GM10266 (cell line): ENCODE data around the gene NF1.

Experiments
- DNase-seq: peaks from one replicate; pipeline ENCODE4 v3.0.0; 2012; ENCODE audit errors: extremely low spot score
- TF ChIP-seq, protein P1 (sequence below): IDR thresholded peaks from 2 replicates; pipeline ENCODE4 v1.5.1; 2012; ENCODE audit warnings: mild to moderate bottlenecking, low read depth; ENCODE audit not compliant: control insufficient read depth, insufficient read depth; ENCODE audit errors: missing control alignments

Gene NF1

DNA sequence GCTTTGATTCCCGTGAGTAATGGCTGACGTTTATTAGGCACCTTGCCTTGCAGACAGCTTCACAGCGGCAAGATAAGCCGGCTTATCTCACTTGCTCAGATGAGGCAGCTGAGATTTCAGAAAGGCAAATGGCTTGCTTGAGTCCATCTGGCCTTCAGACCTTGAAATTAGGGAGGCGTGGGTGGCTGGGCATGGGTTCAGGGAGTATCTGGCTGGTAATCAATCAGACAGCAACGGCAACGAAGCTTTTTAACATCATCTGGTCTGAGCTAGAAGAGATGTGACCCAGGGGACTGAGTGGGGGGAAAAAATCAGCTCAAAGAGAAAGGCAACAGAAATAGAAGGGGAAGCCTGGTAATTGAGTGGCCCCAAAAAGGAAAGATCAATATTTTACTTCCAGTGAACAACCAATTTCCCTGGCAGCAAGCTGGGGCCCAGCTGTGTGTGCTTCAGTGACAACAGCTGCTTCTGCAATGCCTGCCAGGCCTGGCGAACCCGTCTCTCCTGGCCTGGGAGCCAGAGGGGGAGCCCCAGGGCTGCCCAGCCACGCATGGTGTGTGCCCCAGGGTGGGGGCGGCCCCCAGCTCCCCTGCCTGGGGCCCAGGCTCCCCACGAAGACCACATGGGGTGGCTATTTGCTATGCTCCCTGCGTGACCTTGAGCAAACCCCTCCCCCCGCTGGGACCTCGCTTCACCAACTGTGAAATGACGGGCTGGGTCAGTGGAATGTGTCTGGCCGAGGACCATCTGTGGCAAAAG lies 330.7 kb downstream of the NF1 start:
- DNase-seq: no peak
- TF ChIP-seq, protein P1, sequence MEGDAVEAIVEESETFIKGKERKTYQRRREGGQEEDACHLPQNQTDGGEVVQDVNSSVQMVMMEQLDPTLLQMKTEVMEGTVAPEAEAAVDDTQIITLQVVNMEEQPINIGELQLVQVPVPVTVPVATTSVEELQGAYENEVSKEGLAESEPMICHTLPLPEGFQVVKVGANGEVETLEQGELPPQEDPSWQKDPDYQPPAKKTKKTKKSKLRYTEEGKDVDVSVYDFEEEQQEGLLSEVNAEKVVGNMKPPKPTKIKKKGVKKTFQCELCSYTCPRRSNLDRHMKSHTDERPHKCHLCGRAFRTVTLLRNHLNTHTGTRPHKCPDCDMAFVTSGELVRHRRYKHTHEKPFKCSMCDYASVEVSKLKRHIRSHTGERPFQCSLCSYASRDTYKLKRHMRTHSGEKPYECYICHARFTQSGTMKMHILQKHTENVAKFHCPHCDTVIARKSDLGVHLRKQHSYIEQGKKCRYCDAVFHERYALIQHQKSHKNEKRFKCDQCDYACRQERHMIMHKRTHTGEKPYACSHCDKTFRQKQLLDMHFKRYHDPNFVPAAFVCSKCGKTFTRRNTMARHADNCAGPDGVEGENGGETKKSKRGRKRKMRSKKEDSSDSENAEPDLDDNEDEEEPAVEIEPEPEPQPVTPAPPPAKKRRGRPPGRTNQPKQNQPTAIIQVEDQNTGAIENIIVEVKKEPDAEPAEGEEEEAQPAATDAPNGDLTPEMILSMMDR: no peak
